HG03103 (cell line): Measurements from ENCODE around the gene FZD2.
"Not testable (repeated sequence)": the region's sequence is repeated elsewhere in the genome, so short reads cannot be mapped to it uniquely, and the experiment has no call there.

Source experiments
- ATAC-seq: cut with Tn5 transposase; IDR thresholded peaks from one replicate; pipeline ENCODE4 v1.9.1; 2021; ENCODE audit warnings: low read depth; ENCODE audit not compliant: unreplicated experiment

FZD2 gene

GRCh38 chr17:44556832-44557606, at the start of gene FZD2:
Gene FZD2 (plus strand): TSS chr17:44557484. CDS start chr17:44557689, 205 bp downstream.
- ATAC-seq, result no peak

DNA sequence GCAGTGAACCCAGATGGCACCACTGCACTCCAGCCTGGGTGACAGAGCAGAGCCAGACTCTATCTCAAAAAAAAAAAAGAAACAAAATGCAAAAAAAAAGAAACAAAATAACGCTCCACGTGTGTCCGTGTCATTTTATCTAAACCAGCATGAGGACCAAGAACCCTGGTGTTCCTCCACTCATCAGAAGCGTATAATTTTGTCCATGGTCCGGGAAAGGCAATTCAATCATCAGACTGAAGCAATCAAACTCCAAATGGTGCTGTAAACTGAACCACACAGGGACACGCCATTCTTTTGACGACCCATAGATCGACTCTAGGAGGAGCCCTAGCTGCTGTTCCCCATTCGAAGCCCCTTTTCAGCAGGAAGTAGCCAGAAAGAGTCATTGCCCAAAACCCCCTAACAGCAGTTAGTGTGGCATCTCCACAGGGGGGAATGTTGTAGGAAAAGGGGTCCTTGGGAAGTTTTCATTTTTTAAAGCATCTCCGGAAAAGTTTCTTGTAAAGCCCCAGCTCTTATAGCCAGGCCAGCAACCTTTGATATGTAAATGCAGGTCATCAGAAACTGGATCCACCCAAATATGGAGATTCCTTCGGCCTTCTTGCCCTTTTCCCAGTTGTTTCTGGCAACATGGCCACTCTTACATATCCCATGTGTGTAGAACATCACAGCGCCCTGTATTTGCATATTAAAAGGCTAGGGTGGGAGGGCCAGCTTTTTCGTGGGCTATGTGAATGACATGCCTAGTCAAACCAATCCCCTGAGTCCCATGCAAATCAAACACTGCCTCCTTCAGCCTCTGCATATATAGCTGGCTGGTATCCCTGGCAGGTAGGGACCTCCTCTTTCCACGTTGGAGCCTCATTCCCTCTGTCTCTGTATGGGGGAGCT, 45.8 kb upstream of the FZD2 start:
- ATAC-seq, result not testable (repeated sequence)

- no peak for ATAC-seq
Measured at GRCh38 chr17:44518032-44518431, 39.3 kb upstream of the FZD2 start.

DNA sequence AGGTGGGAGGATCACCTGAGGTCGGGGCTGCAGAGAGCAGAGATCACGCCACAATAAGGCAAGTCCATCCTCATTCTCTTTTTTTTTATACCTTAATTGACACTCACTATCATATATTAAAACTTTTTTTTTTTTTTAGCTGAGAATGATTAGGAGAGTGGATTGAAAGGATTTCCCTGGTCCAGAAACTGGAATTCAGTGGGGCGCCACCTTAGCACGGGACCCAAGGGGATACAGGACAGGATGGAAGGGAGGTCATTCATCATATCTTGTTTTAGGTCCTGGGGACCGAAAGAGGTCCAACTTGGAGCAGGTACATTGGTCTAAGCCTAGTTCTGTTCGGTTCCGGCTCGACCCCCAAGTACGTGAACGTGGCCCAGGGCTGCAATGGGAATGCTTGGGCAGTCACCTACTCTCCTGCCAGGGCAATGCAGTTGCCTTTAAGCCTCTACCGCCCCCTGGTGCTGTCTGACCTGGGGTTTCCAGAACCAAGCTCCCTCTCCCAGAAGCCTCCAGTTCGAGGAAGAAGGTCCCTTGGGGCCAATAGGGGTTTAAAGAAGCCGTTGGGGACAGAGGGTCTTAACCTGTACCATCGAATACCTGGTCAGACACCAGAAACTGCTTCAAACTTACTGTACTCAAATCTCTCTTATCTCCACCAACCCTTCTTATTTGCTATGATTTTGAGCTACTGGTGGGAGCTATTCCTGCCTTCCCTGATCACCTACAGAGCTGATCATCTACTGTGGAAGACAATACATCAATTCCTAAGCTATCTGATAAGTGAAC, 34.2 kb upstream of the FZD2 start:
- no peak for ATAC-seq

DNA sequence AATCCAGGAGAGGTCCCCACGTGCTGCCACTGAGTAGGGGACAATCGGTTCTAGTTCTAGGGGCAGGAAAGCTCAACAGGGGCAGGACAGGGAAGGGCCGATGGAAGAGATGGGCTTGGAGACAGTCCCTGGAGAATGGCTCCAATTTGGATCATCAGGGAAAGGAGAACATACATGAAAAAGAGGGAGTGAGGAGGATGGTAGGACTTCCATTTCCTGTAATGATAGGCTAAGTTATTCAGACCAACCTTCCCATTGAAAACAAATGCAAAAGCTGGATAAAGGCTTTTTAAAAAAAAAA, 33.7 kb upstream of the FZD2 start:
- ATAC-seq, result no peak

DNA sequence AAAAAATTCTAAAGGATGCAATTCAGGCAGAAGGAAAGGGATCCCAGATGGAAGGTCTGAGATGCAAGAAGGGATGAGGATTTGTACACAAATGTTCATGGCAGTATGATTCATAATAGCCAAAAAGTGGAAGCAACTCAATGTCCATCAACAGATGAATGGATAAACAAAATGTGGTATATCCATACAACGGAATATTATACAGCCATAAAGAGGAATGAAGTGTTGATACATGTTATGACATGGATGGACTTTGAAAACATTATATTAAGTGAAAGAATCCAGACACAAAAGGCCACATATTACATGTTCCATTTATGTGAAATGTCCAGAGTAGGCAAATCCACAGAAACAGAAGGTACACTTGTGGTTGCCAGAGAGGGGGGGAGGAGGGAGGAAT, 30.2 kb upstream of the FZD2 start:
- ATAC-seq, result no peak

DNA sequence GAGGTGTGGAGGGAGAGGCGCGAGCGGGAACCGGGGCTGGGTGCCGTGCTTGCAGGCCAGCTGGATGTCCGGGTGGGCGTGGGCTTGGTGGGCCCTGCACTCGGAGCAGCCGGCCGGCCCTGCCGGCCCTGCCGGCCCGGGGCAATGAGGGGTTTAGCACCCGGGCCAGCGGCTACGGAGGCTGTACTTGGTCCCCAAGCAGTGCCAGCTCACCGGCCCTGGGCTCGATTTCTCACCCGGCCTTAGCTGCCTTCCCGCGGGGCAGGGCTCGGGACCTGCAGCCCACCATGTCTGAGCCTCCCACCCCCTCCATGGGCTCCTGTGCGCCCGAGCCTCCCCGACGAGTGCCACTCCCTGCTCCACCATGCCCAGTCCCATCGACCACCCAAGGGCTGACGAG, 29.3 kb upstream of the FZD2 start:
- no peak for ATAC-seq

DNA sequence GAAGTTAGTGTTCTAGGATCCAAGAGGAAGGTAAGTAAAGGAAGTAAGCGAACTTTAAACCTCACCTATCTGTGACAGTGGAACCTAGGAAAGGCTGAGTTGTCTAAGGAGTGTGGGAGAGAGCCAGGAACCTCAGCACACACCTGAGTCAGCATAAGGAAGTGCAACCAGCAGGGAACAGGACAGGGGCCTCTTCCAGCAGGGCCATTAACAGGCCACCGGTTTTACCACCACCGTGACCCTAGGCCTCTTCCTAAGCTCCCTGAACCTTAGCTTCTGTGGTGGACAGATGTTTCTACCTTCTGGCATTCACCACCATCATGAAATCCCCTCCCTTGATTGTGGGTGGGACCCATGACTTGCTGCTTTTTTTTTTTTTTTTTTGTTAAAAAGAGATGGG, 27.4 kb upstream of the FZD2 start:
- no peak for ATAC-seq

GRCh38 chr17:44530896-44531418, 26.3 kb upstream of the FZD2 start:
- ATAC-seq, result no peak

GRCh38 chr17:44533533-44534246, 23.6 kb upstream of the FZD2 start:
- ATAC-seq, result no peak

GRCh38 chr17:44536090-44536953, 21.0 kb upstream of the FZD2 start:
- ATAC-seq, result no peak

- ATAC-seq, result not testable (repeated sequence)
Measured at GRCh38 chr17:44537922-44538321, 19.4 kb upstream of the FZD2 start.

DNA sequence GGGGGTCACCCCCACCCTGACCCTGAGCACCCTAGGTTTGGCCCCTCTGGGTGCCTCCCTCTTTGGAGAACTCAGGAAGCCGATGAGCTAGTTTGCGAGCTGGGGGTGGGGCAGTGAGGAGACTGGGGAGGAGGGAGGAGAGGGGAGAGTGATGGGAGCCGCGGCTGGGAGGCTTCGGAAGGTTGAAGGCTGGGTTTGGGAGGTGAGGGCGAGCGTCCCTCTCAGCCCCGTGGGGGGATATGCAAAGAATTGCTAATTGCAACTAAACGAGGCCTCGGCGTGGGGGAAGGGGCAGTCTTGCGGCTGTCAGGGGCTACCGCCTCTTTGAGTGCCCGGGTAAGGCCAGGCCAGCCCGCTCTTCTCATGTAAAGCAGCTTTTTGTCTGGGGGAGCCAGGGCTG, 17.6 kb upstream of the FZD2 start:
- ATAC-seq, result no peak

- no peak for ATAC-seq
Measured at GRCh38 chr17:44540246-44541084, 16.8 kb upstream of the FZD2 start.

- ATAC-seq, result no peak
Measured at GRCh38 chr17:44541884-44542581, 15.3 kb upstream of the FZD2 start.

- no peak for ATAC-seq
Measured at GRCh38 chr17:44543213-44543904, 13.9 kb upstream of the FZD2 start.

DNA sequence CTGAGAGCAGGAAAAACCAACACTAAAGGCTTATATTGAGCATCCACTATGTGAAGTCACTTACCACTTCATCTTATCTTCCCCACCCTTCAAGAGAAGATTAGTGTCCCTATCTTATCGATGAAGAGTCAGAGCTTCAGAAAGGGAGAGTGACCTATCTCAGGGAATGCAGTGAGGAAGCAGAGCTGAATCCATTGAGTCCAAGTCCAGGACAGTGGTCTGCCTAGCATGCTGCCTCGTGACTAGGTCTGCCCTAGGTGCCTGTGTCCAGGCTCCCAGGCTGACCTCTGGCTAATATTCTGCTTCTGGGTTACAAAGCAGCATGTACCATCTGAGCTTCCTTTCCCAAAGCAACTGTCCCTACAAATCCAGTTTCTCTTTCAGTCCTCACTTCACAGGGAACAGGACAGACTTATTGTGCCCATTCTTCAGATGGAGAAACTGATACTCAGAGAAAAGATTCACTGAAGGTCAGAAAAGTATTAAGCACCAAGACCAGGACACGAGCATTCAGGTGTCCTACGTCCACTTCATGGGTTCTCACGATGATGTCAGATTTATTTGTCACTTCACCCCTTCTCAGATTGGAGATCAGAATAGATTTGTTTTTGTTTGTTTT, 13.3 kb upstream of the FZD2 start:
- no peak for ATAC-seq
